AG04449 (cell line): ENCODE results near the gene RNF13.

ENCODE experiments used
- CTCF ChIA-PET: fragments of 350-600 bp; formaldehyde crosslinking; extraction: SDS; loops from one replicate; lab custom pipeline; 2021; ENCODE audit warnings: antibody characterized with exemption; lab: Yijun Ruan, JAX
- POLR2A ChIA-PET: fragments of 400-600, 350-600 bp; formaldehyde crosslinking; extraction: SDS; loops from one replicate; lab custom pipeline; 2020; ENCODE audit warnings: antibody characterized with exemption, inconsistent platforms; lab: Yijun Ruan, JAX
- DNase-seq: peaks from one replicate; pipeline ENCODE4 v3.0.0-alpha.2; 2010; ENCODE audit warnings: low read depth, low spot score
- H3K4me3 ChIP-seq: 2 replicates; pipeline ENCODE4 v1.5.1; 2011; ENCODE audit warnings: low read depth, mild to moderate bottlenecking, control low read depth, low read length
- TF ChIP-seq, protein P1 (sequence below): IDR thresholded peaks from one replicate; pipeline ENCODE4 v1.5.1; 2011; ENCODE audit warnings: mild to moderate bottlenecking, moderate library complexity, low read length, control low read depth, inconsistent platforms; ENCODE audit not compliant: insufficient read depth; ENCODE audit errors: missing control alignments

RNF13 gene

GRCh38 chr3:149813367-149814281 lies 609 bp downstream of the RNF13 start:
- TF ChIP-seq, protein P1, sequence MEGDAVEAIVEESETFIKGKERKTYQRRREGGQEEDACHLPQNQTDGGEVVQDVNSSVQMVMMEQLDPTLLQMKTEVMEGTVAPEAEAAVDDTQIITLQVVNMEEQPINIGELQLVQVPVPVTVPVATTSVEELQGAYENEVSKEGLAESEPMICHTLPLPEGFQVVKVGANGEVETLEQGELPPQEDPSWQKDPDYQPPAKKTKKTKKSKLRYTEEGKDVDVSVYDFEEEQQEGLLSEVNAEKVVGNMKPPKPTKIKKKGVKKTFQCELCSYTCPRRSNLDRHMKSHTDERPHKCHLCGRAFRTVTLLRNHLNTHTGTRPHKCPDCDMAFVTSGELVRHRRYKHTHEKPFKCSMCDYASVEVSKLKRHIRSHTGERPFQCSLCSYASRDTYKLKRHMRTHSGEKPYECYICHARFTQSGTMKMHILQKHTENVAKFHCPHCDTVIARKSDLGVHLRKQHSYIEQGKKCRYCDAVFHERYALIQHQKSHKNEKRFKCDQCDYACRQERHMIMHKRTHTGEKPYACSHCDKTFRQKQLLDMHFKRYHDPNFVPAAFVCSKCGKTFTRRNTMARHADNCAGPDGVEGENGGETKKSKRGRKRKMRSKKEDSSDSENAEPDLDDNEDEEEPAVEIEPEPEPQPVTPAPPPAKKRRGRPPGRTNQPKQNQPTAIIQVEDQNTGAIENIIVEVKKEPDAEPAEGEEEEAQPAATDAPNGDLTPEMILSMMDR: no peak
- CTCF ChIA-PET: interaction anchor here (0.8 to 2.6 kb wide), 6 partner anchors 9 to 96 kb away, joined by 3 to 21 read pairs (median 4); no protein-coding TSS in a partner anchor

GRCh38 chr3:149815321-149815720 lies 2.3 kb downstream of the RNF13 start:
- ChIA-PET POLR2A (no interaction called here), CTCF (interaction anchor here (1.2 to 2.6 kb wide), 3 partner anchors 43 to 64 kb away, joined by 3 to 21 read pairs (median 20); no protein-coding TSS in a partner anchor)
- TF ChIP-seq, protein P1: no peak
- DNase-seq: no peak
- no peak overlapping the region for H3K4me3 ChIP-seq

More at GRCh38 chr3:149813367-149814281, 609 bp downstream of the RNF13 start:
- peak overlapping the region; percentile 79 for H3K4me3 ChIP-seq
- no peak for DNase-seq
- POLR2A ChIA-PET: interaction anchor here (1.0 to 1.4 kb wide), 2 partner anchors 156 to 733 kb away, joined by 3 to 5 read pairs; partner anchors contain the start of genes EIF2A, SERP1 and WWTR1

- TF ChIP-seq, protein P1: no peak
- ChIA-PET CTCF (interaction anchor here (1.2 to 2.5 kb wide), 2 partner anchors 50 to 64 kb away, joined by 3 to 21 read pairs; no protein-coding TSS in a partner anchor), POLR2A (no interaction called here)
- no peak overlapping the region for H3K4me3 ChIP-seq
- DNase-seq: no peak
Measured at GRCh38 chr3:149815728-149816127, 2.7 kb downstream of the RNF13 start.

GRCh38 chr3:149816311-149816710 lies 3.3 kb downstream of the RNF13 start:
- H3K4me3 ChIP-seq: no peak overlapping the region
- CTCF ChIA-PET: interaction anchor here (1.2 kb wide), 1 partner anchor 63 kb away, joined by 3 read pairs; no protein-coding TSS in a partner anchor
- TF ChIP-seq, protein P1: no peak
- no peak for DNase-seq
- POLR2A ChIA-PET: no interaction called here

- ChIA-PET POLR2A (no interaction called here), CTCF (interaction anchor here (1.0 to 1.5 kb wide), 3 partner anchors 44 to 307 kb away, joined by 3 to 4 read pairs (median 3); no protein-coding TSS in a partner anchor)
- no peak overlapping the region for H3K4me3 ChIP-seq
- no peak for DNase-seq
- TF ChIP-seq, protein P1: no peak
Measured at GRCh38 chr3:149816986-149817385, 4.0 kb downstream of the RNF13 start.

GRCh38 chr3:149819432-149819831 lies 6.4 kb downstream of the RNF13 start:
- ChIA-PET CTCF (interaction anchor here (0.9 to 3.2 kb wide), 5 partner anchors 11 to 365 kb away, joined by 3 to 36 read pairs (median 4); no protein-coding TSS in a partner anchor), POLR2A (no interaction called here)
- no peak for DNase-seq
- no peak overlapping the region for H3K4me3 ChIP-seq
- TF ChIP-seq, protein P1: no peak
